ENCODE data around the gene FOXP1.

- no peak for TF ChIP-seq ZNF8 (CRISPR knock-in tag; IDR thresholded peaks at IDR 0.05)
- TF ChIP-seq, protein P1, sequence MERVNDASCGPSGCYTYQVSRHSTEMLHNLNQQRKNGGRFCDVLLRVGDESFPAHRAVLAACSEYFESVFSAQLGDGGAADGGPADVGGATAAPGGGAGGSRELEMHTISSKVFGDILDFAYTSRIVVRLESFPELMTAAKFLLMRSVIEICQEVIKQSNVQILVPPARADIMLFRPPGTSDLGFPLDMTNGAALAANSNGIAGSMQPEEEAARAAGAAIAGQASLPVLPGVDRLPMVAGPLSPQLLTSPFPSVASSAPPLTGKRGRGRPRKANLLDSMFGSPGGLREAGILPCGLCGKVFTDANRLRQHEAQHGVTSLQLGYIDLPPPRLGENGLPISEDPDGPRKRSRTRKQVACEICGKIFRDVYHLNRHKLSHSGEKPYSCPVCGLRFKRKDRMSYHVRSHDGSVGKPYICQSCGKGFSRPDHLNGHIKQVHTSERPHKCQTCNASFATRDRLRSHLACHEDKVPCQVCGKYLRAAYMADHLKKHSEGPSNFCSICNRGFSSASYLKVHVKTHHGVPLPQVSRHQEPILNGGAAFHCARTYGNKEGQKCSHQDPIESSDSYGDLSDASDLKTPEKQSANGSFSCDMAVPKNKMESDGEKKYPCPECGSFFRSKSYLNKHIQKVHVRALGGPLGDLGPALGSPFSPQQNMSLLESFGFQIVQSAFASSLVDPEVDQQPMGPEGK (CRISPR knock-in tag; IDR thresholded peaks at IDR 0.05; ENCODE audit: borderline replicate concordance): no peak
- TF ChIP-seq TOX (CRISPR knock-in tag; IDR thresholded peaks at IDR 0.05; ENCODE audit: borderline replicate concordance): no peak
Observed at GRCh38 chr3:71088019-71088708, 495.4 kb downstream of the FOXP1 start.

All from SK-N-SH treated with all-trans-retinoic acid at 6 μM for 48 hours (cell line).